Measurements from ENCODE around the gene LMO7. TPM values are rescaled to one million over a fixed set of nuclear protein-coding genes. Genes with fewer than 3 reads are reported as not detected.

The LMO7 gene
- total RNA-seq, 1 donor from 2014 or later: 239 TPM

GRCh38 chr13:75795274-75795673 is 159.1 kb downstream of the LMO7 start:
- peaks cover 5% of the 10 kb centered on the region for H3K9me3 Mint-ChIP-seq (ENCODE audit: unreplicated experiment)
- DNase-seq (ENCODE audit: extremely low spot score, unreplicated experiment): no peak
- peaks cover 27% of the 10 kb centered on the region for H3K4me1 Mint-ChIP-seq (ENCODE audit: unreplicated experiment)
- no peaks in the 10 kb centered on the region for H3K27me3 Mint-ChIP-seq (ENCODE audit: unreplicated experiment)
- peaks cover 20% of the 10 kb centered on the region for H3K36me3 Mint-ChIP-seq (ENCODE audit: unreplicated experiment)
- H3K27ac Mint-ChIP-seq (ENCODE audit: unreplicated experiment): no peak overlapping the region
- TF ChIP-seq, protein P1, sequence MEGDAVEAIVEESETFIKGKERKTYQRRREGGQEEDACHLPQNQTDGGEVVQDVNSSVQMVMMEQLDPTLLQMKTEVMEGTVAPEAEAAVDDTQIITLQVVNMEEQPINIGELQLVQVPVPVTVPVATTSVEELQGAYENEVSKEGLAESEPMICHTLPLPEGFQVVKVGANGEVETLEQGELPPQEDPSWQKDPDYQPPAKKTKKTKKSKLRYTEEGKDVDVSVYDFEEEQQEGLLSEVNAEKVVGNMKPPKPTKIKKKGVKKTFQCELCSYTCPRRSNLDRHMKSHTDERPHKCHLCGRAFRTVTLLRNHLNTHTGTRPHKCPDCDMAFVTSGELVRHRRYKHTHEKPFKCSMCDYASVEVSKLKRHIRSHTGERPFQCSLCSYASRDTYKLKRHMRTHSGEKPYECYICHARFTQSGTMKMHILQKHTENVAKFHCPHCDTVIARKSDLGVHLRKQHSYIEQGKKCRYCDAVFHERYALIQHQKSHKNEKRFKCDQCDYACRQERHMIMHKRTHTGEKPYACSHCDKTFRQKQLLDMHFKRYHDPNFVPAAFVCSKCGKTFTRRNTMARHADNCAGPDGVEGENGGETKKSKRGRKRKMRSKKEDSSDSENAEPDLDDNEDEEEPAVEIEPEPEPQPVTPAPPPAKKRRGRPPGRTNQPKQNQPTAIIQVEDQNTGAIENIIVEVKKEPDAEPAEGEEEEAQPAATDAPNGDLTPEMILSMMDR (IDR thresholded peaks at IDR 0.05): no peak
- no peak overlapping the region for H3K4me3 Mint-ChIP-seq (ENCODE audit: unreplicated experiment)

GRCh38 chr13:75796825-75797224 is 160.7 kb downstream of the LMO7 start:
- H3K27ac Mint-ChIP-seq (ENCODE audit: unreplicated experiment): no peak overlapping the region
- H3K4me3 Mint-ChIP-seq (ENCODE audit: unreplicated experiment): no peak overlapping the region
- DNase-seq (ENCODE audit: extremely low spot score, unreplicated experiment): no peak
- TF ChIP-seq, protein P1 (IDR thresholded peaks at IDR 0.05): no peak
- H3K36me3 Mint-ChIP-seq (ENCODE audit: unreplicated experiment): peaks cover 22% of the 10 kb centered on the region
- peaks cover 37% of the 10 kb centered on the region for H3K4me1 Mint-ChIP-seq (ENCODE audit: unreplicated experiment)
- no peaks in the 10 kb centered on the region for H3K27me3 Mint-ChIP-seq (ENCODE audit: unreplicated experiment)
- H3K9me3 Mint-ChIP-seq (ENCODE audit: unreplicated experiment): peaks cover 5% of the 10 kb centered on the region

GRCh38 chr13:75797239-75797638 is 161.1 kb downstream of the LMO7 start:
- Mint-ChIP-seq H3K27ac (ENCODE audit: unreplicated experiment) (no peak overlapping the region), H3K4me3 (ENCODE audit: unreplicated experiment) (no peak overlapping the region), H3K4me1 (ENCODE audit: unreplicated experiment) (peaks cover 38% of the 10 kb centered on the region), H3K36me3 (ENCODE audit: unreplicated experiment) (peaks cover 22% of the 10 kb centered on the region), H3K9me3 (ENCODE audit: unreplicated experiment) (peaks cover 5% of the 10 kb centered on the region), H3K27me3 (ENCODE audit: unreplicated experiment) (no peaks in the 10 kb centered on the region)
- TF ChIP-seq, protein P1 (IDR thresholded peaks at IDR 0.05): no peak
- DNase-seq (ENCODE audit: extremely low spot score, unreplicated experiment): no peak

DNA sequence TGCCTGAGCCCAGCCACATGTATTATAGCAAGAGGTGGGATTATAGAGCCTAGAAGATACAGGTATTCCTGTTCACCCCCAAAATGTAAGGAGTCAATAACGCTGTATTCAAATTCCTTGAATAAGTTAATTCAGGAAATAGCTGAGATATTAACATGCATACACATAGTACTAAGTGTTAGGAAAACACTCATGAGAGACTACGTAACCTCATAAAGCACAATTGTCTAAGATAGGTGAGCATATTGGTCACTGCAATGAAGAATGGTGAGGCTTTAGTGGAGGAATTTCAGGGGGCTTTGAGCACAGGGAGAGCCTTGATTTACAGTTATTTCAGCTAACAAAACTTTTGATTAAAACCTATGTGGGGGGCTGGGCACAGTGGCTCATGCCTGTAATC is 161.6 kb downstream of the LMO7 start:
- Mint-ChIP-seq H3K36me3 (ENCODE audit: unreplicated experiment) (peaks cover 22% of the 10 kb centered on the region), H3K27ac (ENCODE audit: unreplicated experiment) (no peak overlapping the region)

DNA sequence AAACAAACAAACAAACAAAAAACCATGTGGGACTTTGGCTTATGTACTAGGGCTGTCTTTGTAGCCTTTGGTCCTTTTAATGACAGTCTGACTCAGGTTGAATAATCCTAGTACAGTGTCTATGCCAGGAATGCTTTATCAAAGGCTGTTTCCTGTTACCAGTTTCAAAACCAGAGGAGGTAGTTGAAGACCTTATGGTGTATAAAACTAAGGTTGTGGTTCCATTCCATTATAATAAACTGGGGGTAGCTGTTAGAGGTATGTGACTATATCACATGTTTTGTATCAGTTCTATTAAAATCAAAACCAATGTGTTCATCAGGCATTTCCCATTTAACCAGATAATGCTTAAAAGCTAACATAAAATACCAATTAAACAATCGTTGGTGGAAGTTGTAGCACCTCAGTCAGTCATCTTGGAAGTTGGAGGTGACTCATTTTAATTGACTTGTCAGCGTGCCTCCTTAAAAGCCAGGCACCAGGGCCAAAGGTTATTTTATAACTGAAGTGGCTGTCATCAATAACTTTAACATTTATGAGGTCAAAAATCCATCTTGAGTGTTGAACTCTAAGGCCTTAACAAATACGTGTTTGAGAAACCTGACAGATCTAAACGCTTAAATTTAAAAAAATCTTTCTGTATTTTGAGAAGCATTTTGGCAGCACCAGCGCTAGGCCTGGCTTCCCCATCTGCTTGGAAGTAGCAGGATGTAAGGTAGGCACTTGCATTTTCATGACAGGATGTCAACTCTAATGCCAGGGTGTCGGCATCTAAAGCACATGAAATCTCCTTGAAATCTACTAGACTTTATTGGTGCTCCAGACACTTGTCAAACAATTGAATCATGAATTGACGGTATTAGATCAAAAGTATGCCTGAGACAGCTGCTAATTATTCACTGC is 162.5 kb downstream of the LMO7 start:
- Mint-ChIP-seq H3K4me1 (ENCODE audit: unreplicated experiment) (peaks cover 43% of the 10 kb centered on the region), H3K27ac (ENCODE audit: unreplicated experiment) (no peak overlapping the region), H3K36me3 (ENCODE audit: unreplicated experiment) (peaks cover 22% of the 10 kb centered on the region), H3K9me3 (ENCODE audit: unreplicated experiment) (peaks cover 5% of the 10 kb centered on the region), H3K4me3 (ENCODE audit: unreplicated experiment) (no peak overlapping the region), H3K27me3 (ENCODE audit: unreplicated experiment) (no peaks in the 10 kb centered on the region)
- TF ChIP-seq, protein P1 (IDR thresholded peaks at IDR 0.05): no peak
- DNase-seq (ENCODE audit: extremely low spot score, unreplicated experiment): no peak

More for the DNA sequence above, 161.6 kb downstream of the LMO7 start:
- TF ChIP-seq, protein P1 (IDR thresholded peaks at IDR 0.05): no peak
- Mint-ChIP-seq H3K9me3 (ENCODE audit: unreplicated experiment) (peaks cover 5% of the 10 kb centered on the region), H3K27me3 (ENCODE audit: unreplicated experiment) (no peaks in the 10 kb centered on the region), H3K4me1 (ENCODE audit: unreplicated experiment) (peaks cover 38% of the 10 kb centered on the region), H3K4me3 (ENCODE audit: unreplicated experiment) (no peak overlapping the region)
- DNase-seq (ENCODE audit: extremely low spot score, unreplicated experiment): no peak
